ENCODE results near the gene ZSCAN23.

The ZSCAN23 gene

GRCh38 chr6:28425944-28426541, 17.2 kb downstream of the ZSCAN23 start:
- Histone ChIP-seq H2BK5ac (ENCODE audit: low read depth, low read length, poor library complexity, severe bottlenecking) (no peak overlapping the region), H3K27ac (ENCODE audit: low read length, poor library complexity, severe bottlenecking) (no peak overlapping the region), H2AFZ (ENCODE audit: low read depth, low read length) (no peak overlapping the region), H3K4me2 (ENCODE audit: low read length, poor library complexity, severe bottlenecking) (no peak overlapping the region), H3K4me1 (ENCODE audit: control insufficient read depth, insufficient read depth, low read depth, low read length) (no peaks in the 10 kb centered on the region), H2BK12ac (ENCODE audit: low read length in 2 of 2) (no peak overlapping the region), H3K27me3 (ENCODE audit: control insufficient read depth in 1 of 2, insufficient read depth in 1 of 2, low read length in 2 of 2) (no peaks in the 10 kb centered on the region), H3K23ac (ENCODE audit: low read length in 2 of 2) (no peak overlapping the region), H4K8ac (ENCODE audit: low read length) (no peak overlapping the region), H3K4me3 (ENCODE audit: insufficient read depth in 1 of 2, low read depth in 1 of 2, low read length in 2 of 2) (no peak overlapping the region), H4K91ac (ENCODE audit: low read length) (no peak overlapping the region), H3K36me3 (ENCODE audit: control insufficient read depth in 1 of 2, insufficient read depth in 2 of 2, low read depth in 1 of 2, low read length in 2 of 2) (peaks cover 13 to 21% of the 10 kb centered on the region in 2 experiments), H3K9me3 (ENCODE audit: control insufficient read depth, low read length) (peaks cover 6% of the 10 kb centered on the region), H3K79me1 (replicated peaks; ENCODE audit: low read length, poor library complexity, severe bottlenecking) (peaks cover 14% of the 10 kb centered on the region), H3K9ac (ENCODE audit: low read length) (no peak overlapping the region), H2BK120ac (ENCODE audit: low read depth, low read length) (no peak overlapping the region), H3K18ac (ENCODE audit: low read depth in 1 of 2, low read length in 2 of 2) (no peak overlapping the region), H2BK15ac (ENCODE audit: low read depth, poor library complexity, severe bottlenecking) (no peak overlapping the region), H2AK5ac (ENCODE audit: low read length, severe bottlenecking) (no peak overlapping the region), H3K4ac (ENCODE audit: low read depth in 1 of 2, low read length in 2 of 2) (no peak overlapping the region), H3K14ac (ENCODE audit: low read length in 2 of 2) (no peak overlapping the region)
- WGBS, result 88% methylated on average over 2 of the region's 4 CpGs
- DNase-seq, result no peak

- peaks cover 6 to 18% of the 10 kb centered on the region in 2 experiments for H3K36me3 ChIP-seq (ENCODE audit: control insufficient read depth in 1 of 2, insufficient read depth in 2 of 2, low read depth in 1 of 2, low read length in 2 of 2)
- no peak overlapping the region for H2BK15ac ChIP-seq (ENCODE audit: low read depth, poor library complexity, severe bottlenecking)
- H3K18ac ChIP-seq (ENCODE audit: low read depth in 1 of 2, low read length in 2 of 2), result no peak overlapping the region
- H3K14ac ChIP-seq (ENCODE audit: low read length in 2 of 2), result no peak overlapping the region
- H2BK120ac ChIP-seq (ENCODE audit: low read depth, low read length), result no peak overlapping the region
- H3K4ac ChIP-seq (ENCODE audit: low read depth in 1 of 2, low read length in 2 of 2), result no peak overlapping the region
- H3K27me3 ChIP-seq (ENCODE audit: control insufficient read depth in 1 of 2, insufficient read depth in 1 of 2, low read length in 2 of 2), result no peaks in the 10 kb centered on the region
- H3K27ac ChIP-seq (ENCODE audit: low read length, poor library complexity, severe bottlenecking), result no peak overlapping the region
- no peak overlapping the region for H3K9ac ChIP-seq (ENCODE audit: low read length)
- no peak overlapping the region for H2AFZ ChIP-seq (ENCODE audit: low read depth, low read length)
- no peak overlapping the region for H2BK12ac ChIP-seq (ENCODE audit: low read length in 2 of 2)
- H4K91ac ChIP-seq (ENCODE audit: low read length), result no peak overlapping the region
- no peak overlapping the region for H2BK5ac ChIP-seq (ENCODE audit: low read depth, low read length, poor library complexity, severe bottlenecking)
- H3K4me3 ChIP-seq (ENCODE audit: insufficient read depth in 1 of 2, low read depth in 1 of 2, low read length in 2 of 2), result no peak overlapping the region
- no peaks in the 10 kb centered on the region for H3K4me1 ChIP-seq (ENCODE audit: control insufficient read depth, insufficient read depth, low read depth, low read length)
- H2AK5ac ChIP-seq (ENCODE audit: low read length, severe bottlenecking), result no peak overlapping the region
- H3K79me1 ChIP-seq (replicated peaks; ENCODE audit: low read length, poor library complexity, severe bottlenecking), result peaks cover 9% of the 10 kb centered on the region
- no peak for DNase-seq
- no peak overlapping the region for H3K23ac ChIP-seq (ENCODE audit: low read length in 2 of 2)
- H3K9me3 ChIP-seq (ENCODE audit: control insufficient read depth, low read length), result peaks cover 6% of the 10 kb centered on the region
- no peak overlapping the region for H4K8ac ChIP-seq (ENCODE audit: low read length)
- H3K4me2 ChIP-seq (ENCODE audit: low read length, poor library complexity, severe bottlenecking), result no peak overlapping the region
These were observed 19.1 kb downstream of the ZSCAN23 start for GRCh38 chr6:28424163-28424562.

GRCh38 chr6:28423546-28423945, 19.7 kb downstream of the ZSCAN23 start:
- no peak for DNase-seq
- Histone ChIP-seq H3K14ac (ENCODE audit: low read length in 2 of 2) (no peak overlapping the region), H3K23ac (ENCODE audit: low read length in 2 of 2) (no peak overlapping the region), H3K27me3 (ENCODE audit: control insufficient read depth in 1 of 2, insufficient read depth in 1 of 2, low read length in 2 of 2) (no peaks in the 10 kb centered on the region), H2AK5ac (ENCODE audit: low read length, severe bottlenecking) (no peak overlapping the region), H3K9me3 (ENCODE audit: control insufficient read depth, low read length) (peaks cover 6% of the 10 kb centered on the region), H3K27ac (ENCODE audit: low read length, poor library complexity, severe bottlenecking) (no peak overlapping the region), H2BK12ac (ENCODE audit: low read length in 2 of 2) (no peak overlapping the region), H3K4me1 (ENCODE audit: control insufficient read depth, insufficient read depth, low read depth, low read length) (no peaks in the 10 kb centered on the region), H4K8ac (ENCODE audit: low read length) (no peak overlapping the region), H3K79me1 (replicated peaks; ENCODE audit: low read length, poor library complexity, severe bottlenecking) (peaks cover 6% of the 10 kb centered on the region), H3K36me3 (ENCODE audit: control insufficient read depth in 1 of 2, insufficient read depth in 2 of 2, low read depth in 1 of 2, low read length in 2 of 2) (peaks cover 6 to 18% of the 10 kb centered on the region in 2 experiments), H3K4me2 (ENCODE audit: low read length, poor library complexity, severe bottlenecking) (no peak overlapping the region), H3K4me3 (ENCODE audit: insufficient read depth in 1 of 2, low read depth in 1 of 2, low read length in 2 of 2) (no peak overlapping the region), H3K18ac (ENCODE audit: low read depth in 1 of 2, low read length in 2 of 2) (no peak overlapping the region), H2BK15ac (ENCODE audit: low read depth, poor library complexity, severe bottlenecking) (no peak overlapping the region), H2AFZ (ENCODE audit: low read depth, low read length) (no peak overlapping the region), H2BK120ac (ENCODE audit: low read depth, low read length) (no peak overlapping the region), H3K4ac (ENCODE audit: low read depth in 1 of 2, low read length in 2 of 2) (no peak overlapping the region), H2BK5ac (ENCODE audit: low read depth, low read length, poor library complexity, severe bottlenecking) (no peak overlapping the region), H3K9ac (ENCODE audit: low read length) (no peak overlapping the region), H4K91ac (ENCODE audit: low read length) (no peak overlapping the region)
- 100% methylated on average over 1 of the region's 1 CpG for WGBS

GRCh38 chr6:28413681-28414080, 29.6 kb downstream of the ZSCAN23 start:
- H2AK5ac ChIP-seq (ENCODE audit: low read length, severe bottlenecking), result no peak overlapping the region
- H3K14ac ChIP-seq (ENCODE audit: low read length in 2 of 2), result no peak overlapping the region
- no peaks in the 10 kb centered on the region for H3K36me3 ChIP-seq (ENCODE audit: control insufficient read depth in 1 of 2, insufficient read depth in 2 of 2, low read depth in 1 of 2, low read length in 2 of 2)
- no peak for DNase-seq
- no peak overlapping the region for H3K9ac ChIP-seq (ENCODE audit: low read length)
- no peak overlapping the region for H3K18ac ChIP-seq (ENCODE audit: low read depth in 1 of 2, low read length in 2 of 2)
- no peaks in the 10 kb centered on the region for H3K4me1 ChIP-seq (ENCODE audit: control insufficient read depth, insufficient read depth, low read depth, low read length)
- no peak overlapping the region for H2AFZ ChIP-seq (ENCODE audit: low read depth, low read length)
- H2BK15ac ChIP-seq (ENCODE audit: low read depth, poor library complexity, severe bottlenecking), result no peak overlapping the region
- H3K27me3 ChIP-seq (ENCODE audit: control insufficient read depth in 1 of 2, insufficient read depth in 1 of 2, low read length in 2 of 2), result no peaks in the 10 kb centered on the region
- H2BK120ac ChIP-seq (ENCODE audit: low read depth, low read length), result no peak overlapping the region
- no peak overlapping the region for H3K27ac ChIP-seq (ENCODE audit: low read length, poor library complexity, severe bottlenecking)
- H3K4me3 ChIP-seq (ENCODE audit: insufficient read depth in 1 of 2, low read depth in 1 of 2, low read length in 2 of 2), result no peak overlapping the region
- H3K23ac ChIP-seq (ENCODE audit: low read length in 2 of 2), result no peak overlapping the region
- H4K8ac ChIP-seq (ENCODE audit: low read length), result no peak overlapping the region
- no peak overlapping the region for H2BK12ac ChIP-seq (ENCODE audit: low read length in 2 of 2)
- H3K9me3 ChIP-seq (ENCODE audit: control insufficient read depth, low read length), result no peaks in the 10 kb centered on the region
- no peak overlapping the region for H2BK5ac ChIP-seq (ENCODE audit: low read depth, low read length, poor library complexity, severe bottlenecking)
- H3K79me1 ChIP-seq (replicated peaks; ENCODE audit: low read length, poor library complexity, severe bottlenecking), result no peaks in the 10 kb centered on the region
- H3K4ac ChIP-seq (ENCODE audit: low read depth in 1 of 2, low read length in 2 of 2), result no peak overlapping the region
- H4K91ac ChIP-seq (ENCODE audit: low read length), result no peak overlapping the region
- no peak overlapping the region for H3K4me2 ChIP-seq (ENCODE audit: low read length, poor library complexity, severe bottlenecking)

Data from mesenchymal stem cell (in vitro differentiated cells and primary cell).